Neutrophil (primary cell): ENCODE measurements around the gene SLC13A3.

Source experiments
- H3K27ac ChIP-seq: fragments of 200-600 bp; sonication (generic); 2 replicates; pipeline ENCODE4 v1.5.1; 2016; ENCODE audit warnings: mild to moderate bottlenecking, moderate library complexity
- H3K27me3 ChIP-seq: fragments of 200-600 bp; sonication (generic); 2 replicates; pipeline ENCODE4 v1.6.0; 2016; ENCODE audit warnings: mild to moderate bottlenecking
- H3K36me3 ChIP-seq: fragments of 200-600 bp; sonication (generic); 2 replicates; pipeline ENCODE4 v1.5.1; 2017
- H3K4me1 ChIP-seq, 2 experiments: fragments of 200-600 bp in 1 of 2; sonication (generic) in 1 of 2; 1 replicate in 1 of 2; 2 replicates in 1 of 2; pipeline versions ENCODE4 v1.5.1 to v1.6.1; 2013 to 2016; ENCODE audit warnings: low read depth in 1 of 2, low read length in 1 of 2, mild to moderate bottlenecking in 1 of 2, moderate library complexity in 1 of 2; ENCODE audit not compliant: control insufficient read depth in 1 of 2, insufficient read depth in 1 of 2
- H3K4me3 ChIP-seq, 2 experiments: fragments of 200-600 bp in 1 of 2; sonication (generic) in 1 of 2; 1 replicate in 1 of 2; 2 replicates in 1 of 2; pipeline ENCODE4 v1.5.1; 2013 to 2016; ENCODE audit warnings: low read depth in 1 of 2, low read length in 1 of 2, mild to moderate bottlenecking in 1 of 2, moderate library complexity in 1 of 2
- H3K9me3 ChIP-seq: fragments of 200-600 bp; sonication (generic); 2 replicates; pipeline ENCODE4 v1.5.1; 2016
- TF ChIP-seq, protein P1 (sequence below): fragments of 200-600 bp; sonication (generic); IDR thresholded peaks from 2 replicates; pipeline ENCODE4 v1.5.1; 2016; ENCODE audit warnings: antibody characterized with exemption

Gene SLC13A3

DNA sequence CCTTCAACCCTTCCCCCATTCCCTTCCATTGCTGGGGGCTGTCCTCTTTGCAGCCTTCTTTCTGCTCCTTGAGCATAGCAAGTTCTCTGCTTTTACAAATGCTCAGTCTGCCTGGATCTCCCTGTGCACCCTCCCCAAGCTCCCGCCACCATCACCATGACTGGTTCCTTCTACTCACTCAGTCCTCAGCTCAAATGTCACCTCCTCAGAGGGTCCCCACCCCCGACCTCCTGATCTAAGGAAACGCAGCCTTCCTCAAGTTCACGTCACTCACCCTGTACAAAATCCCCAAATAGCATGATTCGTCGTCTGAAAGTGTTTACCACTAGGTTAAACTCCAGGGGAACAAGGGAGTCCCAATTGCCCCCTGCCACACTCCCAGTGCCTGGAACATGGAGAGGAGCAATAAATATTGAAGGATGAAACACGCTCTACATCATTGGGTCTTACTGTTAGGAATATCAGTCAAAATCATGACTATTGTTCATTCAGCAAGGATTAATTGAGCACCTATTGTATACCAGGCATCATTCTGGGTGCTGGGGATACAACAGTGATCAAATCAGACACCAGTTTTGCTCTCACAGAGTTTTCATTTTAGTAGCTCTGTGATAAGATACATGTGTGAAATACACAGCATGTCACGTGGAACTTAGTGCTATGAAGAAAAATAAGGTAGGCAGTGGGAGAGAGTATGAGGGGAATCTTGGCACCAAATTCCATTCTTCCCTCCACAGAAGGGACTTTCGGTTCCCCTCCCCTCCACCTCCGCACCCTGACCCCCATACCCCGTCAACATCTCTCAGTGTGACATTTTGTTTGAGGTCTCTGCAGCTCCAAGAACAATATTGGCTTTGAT lies 22.4 kb upstream of the SLC13A3 start:
- TF ChIP-seq, protein P1, sequence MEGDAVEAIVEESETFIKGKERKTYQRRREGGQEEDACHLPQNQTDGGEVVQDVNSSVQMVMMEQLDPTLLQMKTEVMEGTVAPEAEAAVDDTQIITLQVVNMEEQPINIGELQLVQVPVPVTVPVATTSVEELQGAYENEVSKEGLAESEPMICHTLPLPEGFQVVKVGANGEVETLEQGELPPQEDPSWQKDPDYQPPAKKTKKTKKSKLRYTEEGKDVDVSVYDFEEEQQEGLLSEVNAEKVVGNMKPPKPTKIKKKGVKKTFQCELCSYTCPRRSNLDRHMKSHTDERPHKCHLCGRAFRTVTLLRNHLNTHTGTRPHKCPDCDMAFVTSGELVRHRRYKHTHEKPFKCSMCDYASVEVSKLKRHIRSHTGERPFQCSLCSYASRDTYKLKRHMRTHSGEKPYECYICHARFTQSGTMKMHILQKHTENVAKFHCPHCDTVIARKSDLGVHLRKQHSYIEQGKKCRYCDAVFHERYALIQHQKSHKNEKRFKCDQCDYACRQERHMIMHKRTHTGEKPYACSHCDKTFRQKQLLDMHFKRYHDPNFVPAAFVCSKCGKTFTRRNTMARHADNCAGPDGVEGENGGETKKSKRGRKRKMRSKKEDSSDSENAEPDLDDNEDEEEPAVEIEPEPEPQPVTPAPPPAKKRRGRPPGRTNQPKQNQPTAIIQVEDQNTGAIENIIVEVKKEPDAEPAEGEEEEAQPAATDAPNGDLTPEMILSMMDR = no peak
- H3K27ac ChIP-seq = no peak overlapping the region

DNA sequence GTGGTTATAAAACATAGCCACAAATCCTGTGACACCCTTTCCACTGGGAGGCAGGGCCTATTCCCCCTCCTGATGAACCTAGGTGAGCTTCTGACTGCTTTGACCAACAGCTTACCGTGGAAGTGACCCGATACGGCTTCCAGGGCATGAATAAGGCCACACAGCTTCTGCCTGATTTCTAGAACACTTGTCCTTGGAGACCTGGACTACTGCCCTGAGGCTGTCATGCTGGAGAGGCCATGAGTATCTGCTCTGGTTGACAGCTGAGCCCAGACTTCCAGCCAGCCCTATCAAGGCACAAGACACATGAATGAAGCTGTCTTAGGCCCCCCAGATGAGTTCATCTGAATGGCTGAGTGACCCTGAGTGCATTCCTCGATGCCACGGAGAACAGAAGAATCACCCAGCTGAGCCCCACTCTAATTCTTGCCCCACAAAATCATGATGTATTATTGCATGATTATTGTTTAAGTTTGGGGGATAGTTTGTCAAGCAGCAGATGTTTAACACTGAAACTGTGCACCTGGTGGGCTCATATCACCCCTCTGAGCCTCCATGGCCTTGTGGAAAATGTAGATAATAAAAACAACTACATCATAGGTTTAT lies 21.4 kb upstream of the SLC13A3 start:
- Histone ChIP-seq H3K27me3 (no peaks in the 10 kb centered on the region), H3K27ac (no peak overlapping the region), H3K9me3 (no peaks in the 10 kb centered on the region), H3K4me3 (no peak overlapping the region), H3K36me3 (no peaks in the 10 kb centered on the region), H3K4me1 (no peaks in the 10 kb centered on the region)
- TF ChIP-seq, protein P1 = no peak

More for the DNA sequence above, 22.4 kb upstream of the SLC13A3 start:
- H3K4me3 ChIP-seq = no peak overlapping the region
- no peaks in the 10 kb centered on the region for H3K36me3 ChIP-seq
- no peaks in the 10 kb centered on the region for H3K4me1 ChIP-seq
- H3K27me3 ChIP-seq = no peaks in the 10 kb centered on the region
- H3K9me3 ChIP-seq = no peaks in the 10 kb centered on the region

DNA sequence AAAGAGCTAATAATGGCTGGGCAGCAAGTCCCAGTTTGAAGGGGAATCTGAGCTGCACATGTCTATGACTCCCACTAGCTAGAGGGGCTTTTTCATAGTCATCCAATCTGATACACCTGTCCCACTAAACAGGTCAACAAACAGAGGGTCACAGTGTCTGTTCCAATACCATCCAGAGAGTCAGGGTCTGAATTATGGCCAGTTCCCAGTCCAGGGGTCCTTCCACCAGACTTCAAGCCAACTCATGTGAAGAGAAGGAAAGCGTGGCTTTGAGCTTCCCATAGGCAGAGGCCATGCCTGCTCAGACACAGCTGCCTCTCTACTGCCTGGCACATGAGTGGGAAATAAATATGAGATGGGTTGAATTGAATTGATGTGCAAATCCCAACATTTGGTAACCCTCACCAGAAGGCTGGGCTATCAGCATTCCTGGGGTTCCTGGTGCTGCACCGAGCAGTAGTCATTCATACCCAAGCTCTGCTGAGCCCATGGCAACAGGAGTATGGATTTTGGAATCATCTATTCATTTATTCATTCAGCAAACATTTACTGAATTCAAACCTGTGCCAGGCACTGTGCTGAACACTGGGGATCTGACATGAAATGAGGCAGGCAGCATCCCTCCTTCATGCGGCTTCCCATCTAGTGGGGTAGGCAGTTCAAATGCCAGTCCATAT lies 20.7 kb upstream of the SLC13A3 start:
- no peaks in the 10 kb centered on the region for H3K9me3 ChIP-seq
- TF ChIP-seq, protein P1 = no peak
- no peak overlapping the region for H3K4me3 ChIP-seq
- no peaks in the 10 kb centered on the region for H3K36me3 ChIP-seq
- no peak overlapping the region for H3K27ac ChIP-seq
- no peaks in the 10 kb centered on the region for H3K27me3 ChIP-seq
- no peaks in the 10 kb centered on the region for H3K4me1 ChIP-seq

DNA sequence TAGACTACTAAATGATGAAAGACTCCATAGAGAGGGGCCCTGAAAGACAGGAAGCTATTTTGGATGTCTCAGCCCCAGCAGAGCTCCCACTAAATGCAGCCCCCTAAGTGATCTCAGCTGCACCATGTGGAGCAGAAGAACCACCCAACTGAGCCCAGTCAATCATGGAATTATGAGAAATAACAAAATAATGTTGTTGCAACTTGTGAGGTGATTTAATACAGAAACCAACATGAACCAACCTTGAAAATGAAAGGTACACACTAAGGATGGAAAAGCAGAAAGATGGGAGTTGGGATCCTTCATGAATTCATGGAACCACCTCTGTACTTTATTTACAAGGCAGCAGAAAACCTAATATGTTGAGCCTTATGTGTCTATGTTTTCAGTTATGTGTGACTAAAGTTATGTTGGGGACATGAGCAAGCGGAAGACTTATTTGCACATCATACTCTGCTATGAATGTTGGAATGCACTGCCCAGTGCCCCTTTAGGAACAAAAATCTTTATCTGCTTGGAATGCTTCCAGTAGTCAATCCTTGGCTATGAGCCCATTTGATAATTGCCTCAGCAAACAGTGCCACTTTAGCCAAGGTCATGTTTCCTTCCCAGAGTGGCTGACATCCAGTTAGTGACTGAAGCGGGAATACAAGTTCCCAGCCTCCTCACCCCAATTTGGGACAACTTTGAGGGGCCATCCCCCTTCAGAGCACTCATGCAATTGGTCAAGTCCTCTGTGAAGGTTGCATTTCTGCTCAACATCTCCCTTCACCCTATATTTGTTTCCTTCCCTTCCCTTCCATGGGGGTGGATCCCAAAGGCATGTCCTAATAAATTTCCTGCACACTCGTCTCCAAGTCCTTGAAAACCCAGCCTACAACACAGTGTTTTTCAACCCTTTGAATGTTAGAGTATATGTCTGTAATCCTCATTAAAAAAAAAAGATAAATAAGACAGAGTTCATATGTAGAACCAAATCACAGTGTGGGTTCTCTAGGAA lies 19.6 kb upstream of the SLC13A3 start:
- TF ChIP-seq, protein P1 = no peak
- Histone ChIP-seq H3K36me3 (no peaks in the 10 kb centered on the region), H3K9me3 (no peaks in the 10 kb centered on the region), H3K27me3 (no peaks in the 10 kb centered on the region), H3K4me1 (no peaks in the 10 kb centered on the region), H3K4me3 (no peak overlapping the region), H3K27ac (no peak overlapping the region)

DNA sequence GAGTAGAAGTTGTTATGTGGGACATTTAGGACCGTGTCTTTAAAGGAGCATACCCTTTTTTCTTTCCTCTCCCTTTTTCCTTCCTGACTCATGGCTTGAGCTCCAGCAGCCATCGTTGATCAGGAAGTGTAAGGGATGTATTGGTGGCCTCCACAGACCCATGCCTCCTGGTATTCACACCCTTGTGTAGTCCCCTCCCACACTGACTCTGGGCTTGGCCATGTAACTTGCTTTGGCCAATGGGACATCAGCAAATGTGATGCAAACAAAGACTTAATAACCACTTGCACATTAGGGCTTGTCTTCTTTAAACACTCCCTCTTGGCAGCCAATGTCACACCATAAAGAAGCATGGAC lies 18.9 kb upstream of the SLC13A3 start:
- Histone ChIP-seq H3K27ac (no peak overlapping the region), H3K36me3 (no peaks in the 10 kb centered on the region), H3K4me1 (no peaks in the 10 kb centered on the region), H3K4me3 (no peak overlapping the region), H3K9me3 (no peaks in the 10 kb centered on the region), H3K27me3 (no peaks in the 10 kb centered on the region)
- TF ChIP-seq, protein P1 = no peak
